Measurements from ENCODE around the gene ZNF57.
"Not testable (repeated sequence)": the region's sequence is repeated elsewhere in the genome, so short reads cannot be mapped to it uniquely, and the experiment has no call there.

The ZNF57 gene

DNA sequence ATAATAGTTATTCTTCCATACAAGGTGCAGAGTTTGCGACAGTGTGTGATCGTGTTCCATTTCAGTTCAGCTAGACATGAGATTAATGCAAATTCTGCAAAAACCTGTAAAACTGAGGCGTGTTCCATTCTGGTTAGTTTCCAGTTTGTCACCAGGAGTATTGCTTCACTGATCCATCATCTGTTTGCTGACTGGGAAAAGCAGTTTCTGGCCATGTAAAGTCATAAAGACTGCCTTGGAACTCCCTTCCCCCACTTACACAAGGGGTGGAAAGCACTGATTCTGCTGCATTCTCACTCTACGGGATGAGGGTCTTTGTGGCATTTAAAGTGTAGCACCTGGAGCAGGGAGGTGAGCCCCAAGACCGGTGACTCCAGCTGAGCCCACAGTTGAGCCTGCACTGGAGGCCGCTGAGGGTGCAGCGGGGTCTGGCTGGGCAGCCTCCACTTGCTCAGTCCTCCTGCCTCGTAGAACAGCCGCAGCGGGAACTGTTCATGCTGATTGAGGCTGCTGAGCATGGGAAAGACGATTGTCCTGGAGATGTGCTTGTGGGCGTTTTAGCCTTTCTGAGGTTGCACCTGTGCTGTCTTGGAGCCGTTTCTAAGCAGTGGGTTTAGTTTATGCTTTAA, 2.0 kb downstream of the ZNF57 start:
- H3K4me3 ChIP-seq (replicated peaks in 1 of 2; ENCODE audit: low read depth in 2 of 2, low read length in 2 of 2) = no peak overlapping the region
- no peak for DNase-seq (ENCODE audit: low read depth in 2 of 2)
- TF ChIP-seq, protein P1, sequence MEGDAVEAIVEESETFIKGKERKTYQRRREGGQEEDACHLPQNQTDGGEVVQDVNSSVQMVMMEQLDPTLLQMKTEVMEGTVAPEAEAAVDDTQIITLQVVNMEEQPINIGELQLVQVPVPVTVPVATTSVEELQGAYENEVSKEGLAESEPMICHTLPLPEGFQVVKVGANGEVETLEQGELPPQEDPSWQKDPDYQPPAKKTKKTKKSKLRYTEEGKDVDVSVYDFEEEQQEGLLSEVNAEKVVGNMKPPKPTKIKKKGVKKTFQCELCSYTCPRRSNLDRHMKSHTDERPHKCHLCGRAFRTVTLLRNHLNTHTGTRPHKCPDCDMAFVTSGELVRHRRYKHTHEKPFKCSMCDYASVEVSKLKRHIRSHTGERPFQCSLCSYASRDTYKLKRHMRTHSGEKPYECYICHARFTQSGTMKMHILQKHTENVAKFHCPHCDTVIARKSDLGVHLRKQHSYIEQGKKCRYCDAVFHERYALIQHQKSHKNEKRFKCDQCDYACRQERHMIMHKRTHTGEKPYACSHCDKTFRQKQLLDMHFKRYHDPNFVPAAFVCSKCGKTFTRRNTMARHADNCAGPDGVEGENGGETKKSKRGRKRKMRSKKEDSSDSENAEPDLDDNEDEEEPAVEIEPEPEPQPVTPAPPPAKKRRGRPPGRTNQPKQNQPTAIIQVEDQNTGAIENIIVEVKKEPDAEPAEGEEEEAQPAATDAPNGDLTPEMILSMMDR (IDR thresholded peaks at IDR 0.05; ENCODE audit: low read depth, low read length) = no peak

DNA sequence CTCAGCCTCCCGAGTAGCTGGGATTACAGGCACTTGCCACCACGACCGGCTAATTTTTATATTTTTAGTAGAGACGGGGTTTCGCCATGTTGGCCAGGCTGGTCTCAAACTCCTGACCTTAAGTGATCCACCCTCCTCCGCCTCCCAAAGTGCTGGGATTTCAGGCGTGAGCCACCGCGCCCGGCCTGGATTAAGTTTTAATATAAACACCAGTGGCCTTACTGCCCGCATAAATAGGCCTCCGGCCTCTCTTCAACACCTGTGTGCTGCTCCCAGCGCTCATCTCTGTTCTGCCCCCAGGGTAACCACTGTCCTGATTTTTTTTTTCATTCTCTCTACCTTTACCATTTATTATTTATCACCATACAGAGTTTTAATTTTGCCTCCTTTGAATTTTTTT, 2.6 kb downstream of the ZNF57 start:
- not testable (repeated sequence) for DNase-seq (ENCODE audit: low read depth in 2 of 2); H3K4me3 ChIP-seq (replicated peaks in 1 of 2; ENCODE audit: low read depth in 2 of 2, low read length in 2 of 2)

DNA sequence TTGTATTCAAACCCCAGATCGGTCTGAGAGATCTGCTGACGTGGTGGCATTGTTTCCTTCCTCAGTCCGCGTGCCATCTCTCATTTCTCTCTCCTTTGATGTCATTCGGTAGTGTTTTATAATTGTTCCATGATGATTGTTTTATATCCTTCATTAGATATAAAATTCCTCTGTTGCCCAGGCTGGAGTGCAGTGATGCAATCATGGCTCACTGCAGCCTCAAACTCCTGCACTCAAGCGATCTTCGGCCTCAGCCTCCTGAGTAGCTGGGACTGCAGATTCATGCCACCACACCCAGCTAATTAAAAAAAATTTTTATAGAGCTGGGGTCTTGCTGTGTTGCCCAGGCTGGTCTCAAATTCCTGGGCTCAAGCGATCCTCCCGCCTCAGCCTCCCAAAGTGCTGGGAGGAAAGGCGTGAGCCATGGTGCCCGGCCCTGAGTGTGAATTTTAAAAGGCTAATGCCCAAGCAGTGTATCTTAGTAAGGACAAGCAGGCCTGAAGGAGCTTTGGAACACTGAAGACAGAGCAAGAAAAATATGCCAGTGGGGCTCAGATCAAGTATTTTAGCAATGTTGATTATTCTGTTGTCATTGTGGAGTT, 5.3 kb downstream of the ZNF57 start:
- no peak for DNase-seq (ENCODE audit: low read depth in 2 of 2)
- H3K4me3 ChIP-seq (replicated peaks in 1 of 2; ENCODE audit: low read depth in 2 of 2, low read length in 2 of 2) = no peak overlapping the region
- TF ChIP-seq, protein P1 (IDR thresholded peaks at IDR 0.05; ENCODE audit: low read depth, low read length) = no peak

DNA sequence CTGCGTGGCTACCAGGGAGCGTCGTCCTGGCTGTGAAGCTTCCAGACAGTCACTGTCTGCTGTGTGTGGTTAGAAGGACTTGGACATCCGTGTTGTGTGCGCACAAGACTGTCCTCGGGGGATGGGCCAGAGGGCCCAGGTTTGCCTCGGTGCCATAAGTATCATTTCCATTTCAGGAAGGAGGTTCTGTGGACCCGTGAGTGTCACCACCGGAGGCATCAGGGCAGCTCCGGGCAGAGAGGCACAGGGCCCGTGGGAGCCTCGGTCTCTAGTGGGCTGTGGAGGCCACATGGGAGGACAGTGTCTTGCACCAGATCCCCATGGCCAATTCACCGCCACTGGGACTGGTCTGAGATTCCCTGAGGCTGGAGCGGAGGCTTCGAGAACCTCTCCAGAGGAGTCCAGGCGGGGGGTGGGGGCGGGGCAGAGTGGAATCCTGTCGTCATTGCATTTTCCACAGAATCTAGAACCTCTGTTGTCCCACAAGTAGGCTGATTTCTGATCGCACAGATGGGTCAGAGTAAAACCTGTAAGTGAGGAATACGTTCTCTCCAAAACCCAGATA, 6.0 kb downstream of the ZNF57 start:
- DNase-seq (ENCODE audit: low read depth in 2 of 2) = no peak
- TF ChIP-seq, protein P1 (IDR thresholded peaks at IDR 0.05; ENCODE audit: low read depth, low read length) = no peak
- H3K4me3 ChIP-seq (replicated peaks in 1 of 2; ENCODE audit: low read depth in 2 of 2, low read length in 2 of 2) = no peak overlapping the region

DNA sequence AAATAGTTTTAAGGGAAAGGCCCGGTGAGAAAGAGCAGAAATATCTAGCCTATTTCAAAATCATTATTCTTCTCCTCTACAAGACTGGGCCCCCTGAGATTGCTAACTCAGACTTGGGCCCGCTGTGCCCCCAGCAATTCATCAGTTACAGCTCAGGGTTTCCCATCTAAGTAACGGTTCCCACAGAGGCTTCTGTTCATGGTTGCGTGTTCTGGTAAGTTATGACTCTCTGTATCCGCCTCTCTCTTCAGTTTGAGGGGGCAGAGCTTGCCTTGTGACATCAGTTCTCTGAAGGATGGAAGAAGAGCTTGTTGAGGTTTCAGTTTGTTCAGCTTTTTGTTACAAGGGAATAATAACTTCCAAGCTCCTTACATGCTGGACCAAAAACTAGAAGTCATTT, 11.6 kb downstream of the ZNF57 start:
- TF ChIP-seq, protein P1 (IDR thresholded peaks at IDR 0.05; ENCODE audit: low read depth, low read length) = no peak
- DNase-seq (ENCODE audit: low read depth in 2 of 2) = no peak
- H3K4me3 ChIP-seq (replicated peaks in 1 of 2; ENCODE audit: low read depth in 2 of 2, low read length in 2 of 2) = no peak overlapping the region

DNA sequence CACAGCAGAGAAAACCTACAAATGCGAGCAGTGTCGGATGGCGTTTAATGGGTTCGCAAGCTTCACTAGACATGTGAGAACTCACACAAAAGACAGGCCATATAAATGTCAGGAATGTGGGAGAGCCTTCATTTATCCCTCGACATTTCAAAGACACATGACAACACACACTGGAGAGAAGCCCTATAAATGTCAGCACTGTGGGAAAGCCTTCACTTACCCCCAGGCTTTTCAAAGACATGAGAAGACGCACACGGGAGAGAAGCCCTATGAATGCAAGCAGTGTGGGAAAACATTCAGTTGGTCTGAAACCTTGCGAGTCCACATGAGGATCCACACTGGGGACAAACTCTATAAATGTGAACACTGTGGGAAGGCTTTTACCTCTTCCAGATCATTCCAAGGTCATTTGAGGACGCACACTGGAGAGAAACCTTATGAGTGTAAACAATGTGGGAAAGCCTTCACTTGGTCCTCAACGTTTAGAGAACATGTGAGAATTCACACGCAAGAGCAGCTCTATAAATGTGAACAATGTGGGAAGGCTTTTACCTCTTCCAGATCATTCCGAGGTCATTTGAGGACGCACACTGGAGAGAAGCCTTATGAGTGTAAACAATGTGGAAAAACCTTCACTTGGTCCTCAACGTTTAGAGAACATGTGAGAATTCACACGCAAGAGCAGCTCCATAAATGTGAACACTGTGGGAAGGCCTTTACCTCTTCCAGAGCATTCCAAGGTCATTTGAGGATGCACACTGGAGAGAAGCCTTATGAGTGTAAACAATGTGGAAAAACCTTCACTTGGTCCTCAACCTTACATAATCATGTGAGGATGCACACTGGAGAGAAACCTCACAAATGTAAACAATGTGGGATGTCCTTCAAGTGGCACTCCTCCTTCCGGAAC, 16.8 kb downstream of the ZNF57 start:
- no peak overlapping the region for H3K4me3 ChIP-seq (replicated peaks in 1 of 2; ENCODE audit: low read depth in 2 of 2, low read length in 2 of 2)
- DNase-seq (ENCODE audit: low read depth in 2 of 2) = no peak
- TF ChIP-seq, protein P1 (IDR thresholded peaks at IDR 0.05; ENCODE audit: low read depth, low read length) = no peak

DNA sequence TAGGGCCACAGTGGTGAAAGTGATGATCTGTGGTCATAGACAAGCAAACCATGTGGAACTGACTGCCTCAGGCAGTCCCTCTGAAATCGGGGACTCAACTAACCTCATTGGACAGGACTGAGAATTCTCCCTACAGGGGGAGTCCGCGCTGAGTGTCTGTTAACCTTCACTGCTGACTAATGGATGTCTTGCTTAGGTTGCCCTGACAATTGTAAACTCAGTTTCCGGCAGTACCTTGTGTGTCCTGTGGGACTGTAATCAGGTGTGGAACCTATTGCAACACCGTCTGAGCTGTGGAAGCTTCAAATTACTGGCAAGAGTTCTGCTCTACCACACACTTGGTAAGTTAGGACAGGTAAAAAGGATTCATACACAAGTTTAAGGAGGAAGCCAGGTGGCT, 22.3 kb downstream of the ZNF57 start:
- peak in 1 of 2 donors; percentile 20 for DNase-seq (ENCODE audit: low read depth in 2 of 2)
- TF ChIP-seq, protein P1 (IDR thresholded peaks at IDR 0.05; ENCODE audit: low read depth, low read length) = no peak
- no peak overlapping the region for H3K4me3 ChIP-seq (replicated peaks in 1 of 2; ENCODE audit: low read depth in 2 of 2, low read length in 2 of 2)
